ENCODE data around the gene ZBTB47.

DNA sequence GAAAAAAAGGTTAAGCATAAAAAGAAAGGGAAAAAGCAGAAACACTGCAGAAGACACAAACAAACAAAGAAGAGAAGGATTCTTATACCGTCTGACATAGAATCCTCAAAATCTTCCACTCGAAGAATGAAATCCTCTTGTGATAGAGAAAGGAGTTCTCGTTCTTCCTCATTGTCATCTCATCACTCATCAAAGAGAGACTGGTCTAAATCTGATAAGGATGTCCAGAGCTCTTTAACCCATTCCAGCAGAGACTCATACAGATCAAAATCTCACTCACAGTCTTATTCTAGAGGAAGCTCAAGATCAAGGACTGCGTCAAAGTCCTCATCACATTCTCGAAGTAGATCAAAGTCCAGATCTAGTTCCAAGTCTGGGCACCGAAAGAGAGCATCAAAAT lies 16.5 kb upstream of the ZBTB47 start:
- TF ChIP-seq TAF1 (IDR thresholded peaks at IDR 0.05; ENCODE audit: borderline replicate concordance, insufficient read depth, low read length) (no peak), SIN3A (IDR thresholded peaks at IDR 0.05; ENCODE audit: borderline replicate concordance, insufficient read depth, low read length) (no peak), POLR2AphosphoS5 (IDR thresholded peaks at IDR 0.05; ENCODE audit: low read depth, low read length) (no peak), FOXP2 (optimal IDR thresholded peaks at IDR 0.05; ENCODE audit: borderline replicate concordance, extremely low read depth, extremely low read length, insufficient read depth) (no peak)
- TF ChIP-seq, protein P1, sequence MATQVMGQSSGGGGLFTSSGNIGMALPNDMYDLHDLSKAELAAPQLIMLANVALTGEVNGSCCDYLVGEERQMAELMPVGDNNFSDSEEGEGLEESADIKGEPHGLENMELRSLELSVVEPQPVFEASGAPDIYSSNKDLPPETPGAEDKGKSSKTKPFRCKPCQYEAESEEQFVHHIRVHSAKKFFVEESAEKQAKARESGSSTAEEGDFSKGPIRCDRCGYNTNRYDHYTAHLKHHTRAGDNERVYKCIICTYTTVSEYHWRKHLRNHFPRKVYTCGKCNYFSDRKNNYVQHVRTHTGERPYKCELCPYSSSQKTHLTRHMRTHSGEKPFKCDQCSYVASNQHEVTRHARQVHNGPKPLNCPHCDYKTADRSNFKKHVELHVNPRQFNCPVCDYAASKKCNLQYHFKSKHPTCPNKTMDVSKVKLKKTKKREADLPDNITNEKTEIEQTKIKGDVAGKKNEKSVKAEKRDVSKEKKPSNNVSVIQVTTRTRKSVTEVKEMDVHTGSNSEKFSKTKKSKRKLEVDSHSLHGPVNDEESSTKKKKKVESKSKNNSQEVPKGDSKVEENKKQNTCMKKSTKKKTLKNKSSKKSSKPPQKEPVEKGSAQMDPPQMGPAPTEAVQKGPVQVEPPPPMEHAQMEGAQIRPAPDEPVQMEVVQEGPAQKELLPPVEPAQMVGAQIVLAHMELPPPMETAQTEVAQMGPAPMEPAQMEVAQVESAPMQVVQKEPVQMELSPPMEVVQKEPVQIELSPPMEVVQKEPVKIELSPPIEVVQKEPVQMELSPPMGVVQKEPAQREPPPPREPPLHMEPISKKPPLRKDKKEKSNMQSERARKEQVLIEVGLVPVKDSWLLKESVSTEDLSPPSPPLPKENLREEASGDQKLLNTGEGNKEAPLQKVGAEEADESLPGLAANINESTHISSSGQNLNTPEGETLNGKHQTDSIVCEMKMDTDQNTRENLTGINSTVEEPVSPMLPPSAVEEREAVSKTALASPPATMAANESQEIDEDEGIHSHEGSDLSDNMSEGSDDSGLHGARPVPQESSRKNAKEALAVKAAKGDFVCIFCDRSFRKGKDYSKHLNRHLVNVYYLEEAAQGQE (IDR thresholded peaks at IDR 0.05; ENCODE audit: insufficient read depth in 1 of 2, low read depth in 2 of 2, low read length in 2 of 2), result no peak

All from PFSK-1 (cell line).